Measurements from ENCODE around the gene KCNV2. TPM values are rescaled to one million over a fixed set of nuclear protein-coding genes. Genes with fewer than 3 reads are reported as not detected.
"Not testable (repeated sequence)": the region's sequence is repeated elsewhere in the genome, so short reads cannot be mapped to it uniquely, and the experiment has no call there.

KCNV2 gene
- total RNA-seq, 1 donor from 2014 or later: not detected

DNA sequence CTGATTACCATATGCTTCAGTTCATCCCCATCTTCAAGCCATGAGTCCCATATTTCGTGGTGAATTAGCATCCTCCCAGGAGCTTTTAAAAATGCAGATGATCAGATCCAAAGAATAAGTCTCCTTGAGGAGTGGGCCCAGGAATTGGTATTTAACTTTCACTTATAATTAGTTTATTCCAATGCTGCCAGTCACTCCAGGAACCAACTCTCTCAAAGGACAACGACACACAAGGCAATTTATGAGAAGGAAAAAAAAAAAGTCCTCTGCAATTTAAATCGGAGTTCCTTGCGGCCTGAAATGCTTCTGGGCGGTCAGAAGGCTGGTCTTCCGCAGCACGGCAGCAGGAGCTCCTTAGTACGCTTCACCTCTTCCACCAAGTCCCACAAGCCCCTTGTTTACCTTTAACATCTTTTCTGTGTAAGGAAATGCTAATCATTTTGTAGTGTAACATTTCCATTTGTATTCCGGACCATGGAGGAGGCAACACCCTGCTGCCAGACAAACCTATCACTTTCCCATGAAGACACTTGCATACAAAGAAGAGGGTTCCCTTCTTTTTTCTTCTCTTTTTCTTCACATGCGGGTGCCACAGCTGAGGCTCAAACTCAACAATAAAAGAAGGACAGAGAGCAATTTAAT, 16.3 kb upstream of the KCNV2 start:
- H3K4me1 Mint-ChIP-seq (ENCODE audit: low read depth): no peaks in the 10 kb centered on the region
- no peak overlapping the region for H3K27ac Mint-ChIP-seq
- TF ChIP-seq, protein P1, sequence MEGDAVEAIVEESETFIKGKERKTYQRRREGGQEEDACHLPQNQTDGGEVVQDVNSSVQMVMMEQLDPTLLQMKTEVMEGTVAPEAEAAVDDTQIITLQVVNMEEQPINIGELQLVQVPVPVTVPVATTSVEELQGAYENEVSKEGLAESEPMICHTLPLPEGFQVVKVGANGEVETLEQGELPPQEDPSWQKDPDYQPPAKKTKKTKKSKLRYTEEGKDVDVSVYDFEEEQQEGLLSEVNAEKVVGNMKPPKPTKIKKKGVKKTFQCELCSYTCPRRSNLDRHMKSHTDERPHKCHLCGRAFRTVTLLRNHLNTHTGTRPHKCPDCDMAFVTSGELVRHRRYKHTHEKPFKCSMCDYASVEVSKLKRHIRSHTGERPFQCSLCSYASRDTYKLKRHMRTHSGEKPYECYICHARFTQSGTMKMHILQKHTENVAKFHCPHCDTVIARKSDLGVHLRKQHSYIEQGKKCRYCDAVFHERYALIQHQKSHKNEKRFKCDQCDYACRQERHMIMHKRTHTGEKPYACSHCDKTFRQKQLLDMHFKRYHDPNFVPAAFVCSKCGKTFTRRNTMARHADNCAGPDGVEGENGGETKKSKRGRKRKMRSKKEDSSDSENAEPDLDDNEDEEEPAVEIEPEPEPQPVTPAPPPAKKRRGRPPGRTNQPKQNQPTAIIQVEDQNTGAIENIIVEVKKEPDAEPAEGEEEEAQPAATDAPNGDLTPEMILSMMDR (IDR thresholded peaks at IDR 0.05; ENCODE audit: unreplicated experiment): no peak
- no peaks in the 10 kb centered on the region for H3K9me3 Mint-ChIP-seq (ENCODE audit: low read depth)
- H3K4me3 Mint-ChIP-seq (ENCODE audit: low read depth): no peak overlapping the region
- DNase-seq (ENCODE audit: low spot score, unreplicated experiment): no peak
- H3K27me3 Mint-ChIP-seq: peaks cover 29% of the 10 kb centered on the region
- H3K36me3 Mint-ChIP-seq (ENCODE audit: insufficient read depth): no peaks in the 10 kb centered on the region

DNA sequence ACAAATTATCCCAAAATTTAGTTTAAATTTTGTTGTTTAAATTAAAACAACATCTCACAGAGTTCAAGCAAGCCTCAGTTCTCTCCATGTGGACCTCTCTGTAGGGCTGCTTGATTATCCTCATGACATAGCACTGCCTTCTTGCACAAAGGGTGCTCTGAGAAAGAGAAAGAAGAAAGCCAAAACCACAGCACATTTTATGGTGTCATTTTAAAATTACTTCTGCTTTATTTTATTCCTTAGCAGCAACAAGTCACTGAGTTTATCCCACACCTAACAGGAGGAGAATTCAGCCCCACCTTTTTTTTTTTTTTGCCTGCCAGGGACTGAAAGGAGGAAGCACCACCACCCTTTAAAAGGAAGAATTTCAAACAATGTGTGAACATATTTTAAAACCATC, 12.8 kb upstream of the KCNV2 start:
- H3K9me3 Mint-ChIP-seq (ENCODE audit: low read depth): no peaks in the 10 kb centered on the region
- no peak overlapping the region for H3K4me3 Mint-ChIP-seq (ENCODE audit: low read depth)
- TF ChIP-seq, protein P1 (IDR thresholded peaks at IDR 0.05; ENCODE audit: unreplicated experiment): no peak
- H3K4me1 Mint-ChIP-seq (ENCODE audit: low read depth): no peaks in the 10 kb centered on the region
- H3K27me3 Mint-ChIP-seq: peaks cover 25% of the 10 kb centered on the region
- no peaks in the 10 kb centered on the region for H3K36me3 Mint-ChIP-seq (ENCODE audit: insufficient read depth)
- no peak overlapping the region for H3K27ac Mint-ChIP-seq
- no peak for DNase-seq (ENCODE audit: low spot score, unreplicated experiment)

DNA sequence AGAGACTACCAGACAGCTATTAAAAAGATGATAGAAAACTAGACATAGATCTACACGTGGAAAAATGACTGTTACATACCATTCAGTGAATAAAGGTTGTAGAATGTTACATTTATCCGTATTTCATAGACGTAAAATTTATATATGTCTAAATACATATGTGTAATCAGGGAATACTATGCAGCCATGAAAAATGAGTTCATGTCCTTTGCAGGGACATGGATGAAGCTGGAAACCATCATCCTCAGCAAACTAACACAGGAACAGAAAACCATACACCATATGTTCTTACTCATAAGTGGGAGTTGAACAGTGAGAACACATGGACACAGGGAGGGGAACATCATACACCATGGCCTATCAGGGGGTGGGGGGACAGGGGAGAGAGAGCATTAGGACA, 10.1 kb upstream of the KCNV2 start:
- H3K27me3 Mint-ChIP-seq; H3K27ac Mint-ChIP-seq; H3K4me3 Mint-ChIP-seq (ENCODE audit: low read depth); DNase-seq (ENCODE audit: low spot score, unreplicated experiment); H3K36me3 Mint-ChIP-seq (ENCODE audit: insufficient read depth); H3K9me3 Mint-ChIP-seq (ENCODE audit: low read depth); H3K4me1 Mint-ChIP-seq (ENCODE audit: low read depth): not testable (repeated sequence)

DNA sequence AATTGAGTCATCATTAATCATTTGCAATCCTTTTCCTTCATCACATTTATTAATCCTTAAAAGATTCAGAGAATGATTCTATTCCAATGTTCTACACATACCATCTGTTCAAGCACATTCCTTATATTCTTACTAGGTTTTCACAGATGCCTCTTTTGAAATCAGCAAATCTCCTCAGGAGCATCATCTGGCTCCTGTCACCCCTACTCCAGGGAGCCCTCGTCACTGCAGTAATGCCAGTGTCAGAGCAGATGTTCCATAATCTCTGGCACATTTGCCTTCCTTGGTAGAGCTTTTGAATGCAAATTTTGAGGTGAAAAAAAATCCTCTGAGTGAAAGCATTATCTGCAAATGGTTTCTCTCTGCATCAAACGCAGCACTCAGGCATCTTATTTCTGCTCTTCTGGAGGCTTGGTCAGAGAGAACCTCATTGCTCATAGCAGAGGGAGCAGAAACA, 7.6 kb upstream of the KCNV2 start:
- Mint-ChIP-seq H3K27me3 (peaks cover 4% of the 10 kb centered on the region), H3K36me3 (ENCODE audit: insufficient read depth) (no peaks in the 10 kb centered on the region), H3K4me1 (ENCODE audit: low read depth) (no peaks in the 10 kb centered on the region), H3K27ac (no peak overlapping the region), H3K4me3 (ENCODE audit: low read depth) (no peak overlapping the region), H3K9me3 (ENCODE audit: low read depth) (no peaks in the 10 kb centered on the region)
- no peak for DNase-seq (ENCODE audit: low spot score, unreplicated experiment)
- TF ChIP-seq, protein P1 (IDR thresholded peaks at IDR 0.05; ENCODE audit: unreplicated experiment): no peak

DNA sequence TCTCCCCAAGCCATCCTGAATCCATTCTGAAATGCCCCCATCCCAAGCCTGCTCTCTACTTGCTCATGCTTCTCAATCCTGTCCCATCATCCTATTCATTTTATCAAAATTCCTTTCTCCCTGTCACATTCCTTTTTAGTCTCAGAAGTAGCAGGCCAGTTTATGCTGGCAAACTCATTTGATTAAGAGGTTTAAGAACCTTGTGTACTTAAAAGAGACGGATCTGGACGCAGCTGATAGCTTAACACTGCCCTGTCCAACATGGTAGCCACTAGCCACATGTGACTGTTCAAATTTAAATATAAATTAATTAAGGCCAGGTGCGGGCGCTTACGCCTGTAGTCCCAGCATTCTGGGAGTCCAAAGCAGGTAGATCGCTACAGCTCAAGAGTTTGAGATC, 5.6 kb upstream of the KCNV2 start:
- H3K27me3 Mint-ChIP-seq: peaks cover 4% of the 10 kb centered on the region

More for the DNA sequence above, 5.6 kb upstream of the KCNV2 start:
- Mint-ChIP-seq H3K36me3 (ENCODE audit: insufficient read depth) (no peaks in the 10 kb centered on the region), H3K4me3 (ENCODE audit: low read depth) (no peak overlapping the region), H3K9me3 (ENCODE audit: low read depth) (no peaks in the 10 kb centered on the region), H3K4me1 (ENCODE audit: low read depth) (no peaks in the 10 kb centered on the region), H3K27ac (no peak overlapping the region)
- TF ChIP-seq, protein P1 (IDR thresholded peaks at IDR 0.05; ENCODE audit: unreplicated experiment): no peak
- DNase-seq (ENCODE audit: low spot score, unreplicated experiment): no peak

Measured in progenitor cell of endocrine pancreas (in vitro differentiated cells).